ENCODE data around the gene BBS1. TPM values are rescaled to one million over a fixed set of nuclear protein-coding genes. Genes with fewer than 3 reads are reported as not detected.
A peak's percentile ranks its signal among the peaks of the same experiment; 100 is the strongest.
"Not testable (repeated sequence)": the region's sequence is repeated elsewhere in the genome, so short reads cannot be mapped to it uniquely, and the experiment has no call there.

The BBS1 gene
- total RNA-seq, 1 experiment from 2014 or later, result 29.8 TPM

GRCh38 chr11:66544952-66545351, 34.5 kb downstream of the BBS1 start:
- RAD21 ChIA-PET (ENCODE audit: low non-redundant PET in 1 of 2, low total read pairs in 2 of 2, uncharacterized antibody in 2 of 2, unreplicated experiment in 2 of 2), result interaction anchor here (0.6 to 1.4 kb wide), 2 partner anchors 79 to 133 kb away, joined by 3 to 11 read pairs; partner anchors contain the start of genes PELI3 (in 1 of the 2) and RBM4B (in 1 of the 2)
- BruUV-seq (replicated peaks), result TSS peak; percentile 84
- H3K9me3 ChIP-seq (ENCODE audit: control insufficient read depth in 1 of 2, insufficient read depth in 1 of 2, low read depth in 1 of 2, low read length in 2 of 2); H4K20me1 ChIP-seq (ENCODE audit: insufficient read depth); H3K36me3 ChIP-seq (ENCODE audit: control insufficient read depth in 1 of 2, insufficient read depth in 2 of 2, low read length in 2 of 2); intact Hi-C loops (cut with micrococcal nuclease); H3K9me2 ChIP-seq (ENCODE audit: insufficient read depth); H2AFZ ChIP-seq (ENCODE audit: low read depth, low read length, poor library complexity, severe bottlenecking); H3K79me2 ChIP-seq (ENCODE audit: insufficient read depth, low read length); DNase-seq (ENCODE audit: low read depth, low spot score); H3K27me3 ChIP-seq (ENCODE audit: insufficient read depth, low read length); CTCF ChIA-PET; ATAC-seq; H3K27ac ChIP-seq (ENCODE audit: low read depth, low read length): not testable (repeated sequence)
- H3K4me1 ChIP-seq (ENCODE audit: control insufficient read depth in 1 of 2, insufficient read depth in 2 of 2, low read length in 2 of 2), result peaks cover 0 to 12% of the 10 kb centered on the region in 2 experiments; a peak in 2 of 4 replicates
- peak overlapping the region; percentile 96 for H3K4me2 ChIP-seq (ENCODE audit: low read length)
- H3K4me3 ChIP-seq (replicated peaks in 1 of 2; ENCODE audit: low read depth in 1 of 2, low read length in 2 of 2), result peak overlapping the region; percentile 75 to 82
- H3K9ac ChIP-seq (ENCODE audit: low read length), result peak overlapping the region; percentile 86
- POLR2A ChIA-PET, result interaction anchor here (1.2 to 1.6 kb wide), 2 partner anchors 93 to 133 kb away, joined by 5 to 10 read pairs; partner anchors contain the start of genes RBM4 and RBM4B

- Histone ChIP-seq H3K27me3 (ENCODE audit: insufficient read depth, low read length) (no peaks in the 10 kb centered on the region), H3K79me2 (ENCODE audit: insufficient read depth, low read length) (no peaks in the 10 kb centered on the region), H3K9me3 (ENCODE audit: control insufficient read depth in 1 of 2, insufficient read depth in 1 of 2, low read depth in 1 of 2, low read length in 2 of 2) (no peaks in the 10 kb centered on the region), H3K9me2 (ENCODE audit: insufficient read depth) (no peaks in the 10 kb centered on the region), H3K36me3 (ENCODE audit: control insufficient read depth in 1 of 2, insufficient read depth in 2 of 2, low read length in 2 of 2) (no peaks in the 10 kb centered on the region), H2AFZ (ENCODE audit: low read depth, low read length, poor library complexity, severe bottlenecking) (peak within 1 kb of the TSS; percentile 91), H3K4me2 (ENCODE audit: low read length) (peak within 1 kb of the TSS; percentile 96), H3K9ac (ENCODE audit: low read length) (peak within 1 kb of the TSS; percentile 86), H3K4me3 (replicated peaks in 1 of 2; ENCODE audit: low read depth in 1 of 2, low read length in 2 of 2) (peak within 1 kb of the TSS; percentile 75 to 82), H3K27ac (ENCODE audit: low read depth, low read length) (peak within 1 kb of the TSS; percentile 67), H3K4me1 (ENCODE audit: control insufficient read depth in 1 of 2, insufficient read depth in 2 of 2, low read length in 2 of 2) (peaks cover 0 to 12% of the 10 kb centered on the region in 2 experiments; a peak in 2 of 4 replicates), H4K20me1 (ENCODE audit: insufficient read depth) (no peaks in the 10 kb centered on the region)
- DNase-seq (ENCODE audit: low read depth, low spot score) (peak; percentile 90), ATAC-seq (peak; percentile 98)
- ChIA-PET CTCF (interaction anchor here (0.7 to 1.1 kb wide), 2 partner anchors 79 to 133 kb away, joined by 3 to 4 read pairs; partner anchors contain the start of gene PELI3), RAD21 (ENCODE audit: low non-redundant PET in 1 of 2, low total read pairs in 2 of 2, uncharacterized antibody in 2 of 2, unreplicated experiment in 2 of 2) (interaction anchor here in 1 of 2 experiments (1.4 kb wide), 1 partner anchor 132 kb away, joined by 11 read pairs; the partner anchor contains the start of gene RBM4B), POLR2A (interaction anchor here (0.6 to 1.6 kb wide), 5 partner anchors 11 to 132 kb away, joined by 3 to 10 read pairs (median 4); partner anchors contain the start of genes RBM4 and RBM4B)
- intact Hi-C loops (cut with micrococcal nuclease), result no loop called here
- BruUV-seq (replicated peaks), result no TSS peak
- TF ChIP-seq ZBTB33 (IDR thresholded peaks at IDR 0.05; ENCODE audit: extremely low read depth, insufficient replicate concordance, low read length) (peak; percentile 79), MAX (IDR thresholded peaks at IDR 0.05) (peak; percentile 61), EGR1 (IDR thresholded peaks at IDR 0.05; ENCODE audit: low read depth) (peak; percentile 66), ELF1 (IDR thresholded peaks at IDR 0.05; ENCODE audit: borderline replicate concordance, low read depth) (no peak; the same call in 1 of the 2 replicates), JUND (IDR thresholded peaks at IDR 0.05) (no peak), POLR2A (IDR thresholded peaks at IDR 0.05; ENCODE audit: borderline replicate concordance, extremely low read depth, insufficient read depth, insufficient read length) (peak; percentile 23), SIN3A (IDR thresholded peaks at IDR 0.05; ENCODE audit: low read depth) (peak; percentile 66; the same call in 1 of the 2 replicates), TCF7L2 (IDR thresholded peaks at IDR 0.05; ENCODE audit: borderline replicate concordance, extremely low read depth, insufficient read depth, insufficient read length) (peak; percentile 13), SP1 (IDR thresholded peaks at IDR 0.05; ENCODE audit: low read depth) (peak; percentile 86), ZFX (IDR thresholded peaks at IDR 0.05) (peak; percentile 95), POLR2AphosphoS5 (IDR thresholded peaks at IDR 0.05; ENCODE audit: low read depth, low read length) (peak; percentile 90), ZNF274 (IDR thresholded peaks at IDR 0.05; ENCODE audit: low read depth, low read length) (no peak), CEBPB (IDR thresholded peaks at IDR 0.05; ENCODE audit: low read depth) (no peak), CBX3 (IDR thresholded peaks at IDR 0.05; ENCODE audit: low read depth) (no peak), SRF (IDR thresholded peaks at IDR 0.05; ENCODE audit: low read depth) (no peak), CTCF (IDR thresholded peaks at IDR 0.05 in 2 of 3, conservative IDR thresholded peaks at IDR 0.05 in 1 of 3; ENCODE audit: borderline replicate concordance in 1 of 3, insufficient read depth in 1 of 3, low read depth in 2 of 3, low read length in 2 of 3) (no peak)
Observed at GRCh38 chr11:66545701-66546367, 35.4 kb downstream of the BBS1 start, which contains the start of gene ZDHHC24. Gene ZDHHC24 (minus strand): TSS chr11:66546048. CDS start chr11:66546003, 45 bp downstream.
